Activated B cell treated with CpG ODN at 0.5 μM for 24 hours (primary cell): ENCODE measurements around the gene KIAA0319L. TPM values are rescaled to one million over a fixed set of nuclear protein-coding genes. Genes with fewer than 3 reads are reported as not detected.
A peak's percentile ranks its signal among the peaks of the same experiment; 100 is the strongest.

ENCODE experiments used
- ATAC-seq: fragments of 200-7000 bp; cut with Tn5 transposase; one replicate; pipeline ENCODE4 v1.10.0; 2021; ENCODE audit warnings: low read depth, mild to moderate bottlenecking, moderate library complexity
- CTCF ChIA-PET: fragments of 350-600 bp; sonication (Branson Sonifier 250); formaldehyde crosslinking; loops from one replicate; lab custom pipeline; 2021; ENCODE audit warnings: antibody characterized with exemption; lab: Charles Lee
- POLR2A ChIA-PET: fragments of 350-600 bp; sonication (Branson Sonifier 250); formaldehyde crosslinking; loops from one replicate; lab custom pipeline; 2021; ENCODE audit warnings: antibody characterized with exemption; lab: Charles Lee
- DNase-seq: peaks from one replicate; pipeline ENCODE4 v3.0.0; 2022
- H3K27ac Mint-ChIP-seq: one replicate; pipeline ENCODE4 v1.8.0; 2020; ENCODE audit warnings: mixed read lengths
- H3K27me3 Mint-ChIP-seq: one replicate; pipeline ENCODE4 v1.8.0; 2021; ENCODE audit warnings: mixed read lengths
- H3K36me3 Mint-ChIP-seq: one replicate; pipeline ENCODE4 v1.8.0; 2021; ENCODE audit warnings: low read depth, mixed read lengths
- H3K4me1 Mint-ChIP-seq: one replicate; pipeline ENCODE4 v1.8.0; 2021; ENCODE audit warnings: mixed read lengths
- H3K4me3 Mint-ChIP-seq: one replicate; pipeline ENCODE4 v1.8.0; 2020; ENCODE audit warnings: mild to moderate bottlenecking, mixed read lengths
- H3K9me3 Mint-ChIP-seq: one replicate; pipeline ENCODE4 v1.8.0; 2020; ENCODE audit warnings: mixed read lengths
- intact Hi-C: fragments of 100-400 bp; cut with micrococcal nuclease; formaldehyde crosslinking; loops from one replicate; pipeline ENCODE4 v1.15.1; 2024
- total RNA-seq: library from RNA; stranded (reverse); gene quantifications from 2 replicates; pipeline ENCODE4 v1.2.3, GENCODE V29; 2022
- TF ChIP-seq, protein P1 (sequence below): fragments of 200-600 bp; IDR thresholded peaks from one replicate; pipeline ENCODE4 v1.8.0; 2022; ENCODE audit warnings: antibody characterized with exemption, mild to moderate bottlenecking

The KIAA0319L gene
- total RNA-seq, 1 donor from 2014 or later, result 59.1 TPM

DNA sequence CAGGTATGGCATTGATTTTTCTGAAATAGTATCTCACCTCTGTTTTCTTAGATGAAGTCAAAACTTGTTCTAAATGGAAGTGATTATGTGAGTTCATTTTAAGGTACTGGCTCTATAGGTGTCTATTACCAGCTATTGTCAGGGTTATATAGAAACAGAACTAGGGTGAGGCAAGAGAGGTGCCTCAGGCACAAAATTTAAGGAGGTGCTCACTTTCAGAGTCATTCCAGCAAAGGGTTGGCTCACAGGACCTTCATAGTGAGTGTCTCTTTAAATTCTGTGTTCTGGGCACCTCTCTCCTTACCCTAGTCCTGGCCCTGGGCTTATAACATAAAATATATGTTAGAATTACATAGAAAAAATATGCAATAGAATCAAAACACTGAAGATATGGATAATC is 49.3 kb downstream of the KIAA0319L start:
- Mint-ChIP-seq H3K4me1 (peaks cover 35% of the 10 kb centered on the region), H3K36me3 (peaks cover 39% of the 10 kb centered on the region), H3K4me3 (no peak overlapping the region), H3K27me3 (no peaks in the 10 kb centered on the region), H3K9me3 (no peaks in the 10 kb centered on the region), H3K27ac (no peak overlapping the region)
- no peak for DNase-seq
- POLR2A ChIA-PET, result interaction anchor here (0.6 kb wide), 1 partner anchor 15 kb away, joined by 3 read pairs; no protein-coding TSS in a partner anchor
- intact Hi-C loops, result no loop called here
- CTCF ChIA-PET, result no interaction called here
- TF ChIP-seq, protein P1, sequence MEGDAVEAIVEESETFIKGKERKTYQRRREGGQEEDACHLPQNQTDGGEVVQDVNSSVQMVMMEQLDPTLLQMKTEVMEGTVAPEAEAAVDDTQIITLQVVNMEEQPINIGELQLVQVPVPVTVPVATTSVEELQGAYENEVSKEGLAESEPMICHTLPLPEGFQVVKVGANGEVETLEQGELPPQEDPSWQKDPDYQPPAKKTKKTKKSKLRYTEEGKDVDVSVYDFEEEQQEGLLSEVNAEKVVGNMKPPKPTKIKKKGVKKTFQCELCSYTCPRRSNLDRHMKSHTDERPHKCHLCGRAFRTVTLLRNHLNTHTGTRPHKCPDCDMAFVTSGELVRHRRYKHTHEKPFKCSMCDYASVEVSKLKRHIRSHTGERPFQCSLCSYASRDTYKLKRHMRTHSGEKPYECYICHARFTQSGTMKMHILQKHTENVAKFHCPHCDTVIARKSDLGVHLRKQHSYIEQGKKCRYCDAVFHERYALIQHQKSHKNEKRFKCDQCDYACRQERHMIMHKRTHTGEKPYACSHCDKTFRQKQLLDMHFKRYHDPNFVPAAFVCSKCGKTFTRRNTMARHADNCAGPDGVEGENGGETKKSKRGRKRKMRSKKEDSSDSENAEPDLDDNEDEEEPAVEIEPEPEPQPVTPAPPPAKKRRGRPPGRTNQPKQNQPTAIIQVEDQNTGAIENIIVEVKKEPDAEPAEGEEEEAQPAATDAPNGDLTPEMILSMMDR, result no peak
- no peak for ATAC-seq

DNA sequence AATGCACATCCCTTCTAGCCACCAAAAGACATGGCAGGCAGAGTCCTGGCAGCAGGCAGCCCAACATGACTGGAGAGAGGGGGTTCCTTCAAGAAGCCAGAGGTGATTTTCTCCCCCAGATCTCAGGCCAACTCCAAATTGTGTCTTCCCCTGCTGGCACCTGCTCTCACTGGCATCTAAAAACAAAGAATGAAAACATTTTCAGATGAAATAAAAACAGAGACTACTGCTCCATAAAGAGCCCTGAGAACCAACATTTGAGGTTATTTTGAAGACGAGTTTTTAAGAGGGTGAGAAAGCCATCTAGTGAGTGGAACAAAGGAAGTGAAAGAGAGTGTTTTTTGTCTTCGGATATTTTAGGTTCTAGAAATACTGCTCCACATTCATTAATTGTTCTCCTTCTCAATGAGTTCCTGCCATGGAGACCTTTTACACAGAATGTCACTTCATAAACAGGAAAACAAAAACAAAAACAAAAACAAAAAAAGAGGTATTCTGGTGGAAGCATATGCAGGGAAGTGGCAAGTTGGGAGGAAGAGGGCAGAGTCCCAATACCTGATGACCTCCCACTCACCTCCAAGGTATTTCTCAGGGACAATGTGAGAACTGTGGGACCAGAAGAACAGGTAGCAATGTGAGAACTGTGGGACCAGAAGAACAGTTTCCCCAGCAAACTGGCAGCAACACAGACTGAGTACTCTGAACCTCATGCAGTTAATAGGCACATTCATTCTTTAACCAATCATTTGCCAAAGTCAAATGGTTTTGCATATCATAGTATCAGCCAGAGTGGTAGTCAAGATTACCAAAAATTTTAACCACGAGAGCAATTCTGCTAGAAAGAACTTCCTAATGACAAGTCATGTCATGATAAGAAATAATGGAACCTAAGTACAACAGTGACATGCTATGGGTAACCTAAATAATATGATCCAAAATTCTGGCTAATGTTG is 50.0 kb downstream of the KIAA0319L start:
- POLR2A ChIA-PET, result interaction anchor here (0.6 kb wide), 1 partner anchor 16 kb away, joined by 3 read pairs; no protein-coding TSS in a partner anchor
- Mint-ChIP-seq H3K27ac (peak overlapping the region; percentile 16), H3K4me3 (no peak overlapping the region), H3K4me1 (peaks cover 35% of the 10 kb centered on the region), H3K27me3 (no peaks in the 10 kb centered on the region), H3K36me3 (peaks cover 41% of the 10 kb centered on the region), H3K9me3 (no peaks in the 10 kb centered on the region)
- CTCF ChIA-PET, result no interaction called here
- DNase-seq (no peak), ATAC-seq (no peak)
- intact Hi-C loops, result no loop called here
- TF ChIP-seq, protein P1, result no peak

DNA sequence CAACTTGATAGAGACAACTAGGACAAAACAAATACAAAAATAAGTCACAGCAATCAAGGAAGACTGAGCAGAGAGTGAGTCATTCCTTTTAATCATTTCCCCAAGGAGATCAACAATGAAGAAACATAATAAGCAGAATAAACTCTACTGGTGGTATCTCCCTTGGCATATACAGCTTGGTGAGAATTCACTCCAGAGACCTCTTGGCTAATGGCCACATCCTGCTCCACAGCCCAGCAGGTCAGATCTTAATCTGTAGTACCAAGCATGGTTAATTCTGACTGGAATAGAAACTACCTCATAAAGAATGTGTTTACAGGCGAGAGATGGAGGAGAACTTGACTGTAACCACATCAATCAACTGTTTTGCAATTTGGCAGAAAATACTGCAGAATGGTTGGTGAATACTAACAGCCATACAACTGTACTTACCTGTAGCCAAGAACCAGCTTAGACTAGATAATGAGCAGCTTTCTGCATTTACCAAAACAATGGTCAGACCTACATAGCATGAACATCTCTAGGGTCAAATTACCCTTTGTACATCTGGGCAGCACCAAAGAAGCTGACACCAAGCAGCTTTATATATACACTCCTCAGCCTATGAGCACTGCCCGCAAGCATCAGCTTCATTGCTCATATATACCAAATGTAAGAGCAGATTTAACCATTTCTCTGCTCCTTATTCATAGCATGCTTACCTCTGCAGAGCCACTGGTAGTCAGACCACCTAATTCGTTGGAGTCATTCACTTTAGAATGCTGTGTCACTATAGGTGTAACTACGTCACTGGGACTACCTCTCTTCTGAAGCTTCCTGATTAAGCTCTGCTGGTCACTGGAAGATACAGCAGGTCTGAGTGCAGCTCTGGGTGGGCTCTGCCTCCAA is 51.0 kb downstream of the KIAA0319L start:
- intact Hi-C loops, result no loop called here
- H3K4me3 Mint-ChIP-seq, result no peak overlapping the region
- POLR2A ChIA-PET, result interaction anchor here (0.6 kb wide), 1 partner anchor 32 kb away, joined by 5 read pairs; no protein-coding TSS in a partner anchor
- ATAC-seq, result peak; percentile 67
- no peak overlapping the region for H3K27ac Mint-ChIP-seq
- CTCF ChIA-PET, result interaction anchor here (0.8 kb wide), 1 partner anchor 55 kb away, joined by 3 read pairs; no protein-coding TSS in a partner anchor
- peaks cover 40% of the 10 kb centered on the region for H3K36me3 Mint-ChIP-seq
- H3K9me3 Mint-ChIP-seq, result no peaks in the 10 kb centered on the region
- TF ChIP-seq, protein P1, result no peak
- H3K27me3 Mint-ChIP-seq, result no peaks in the 10 kb centered on the region
- H3K4me1 Mint-ChIP-seq, result peaks cover 35% of the 10 kb centered on the region
- no peak for DNase-seq

DNA sequence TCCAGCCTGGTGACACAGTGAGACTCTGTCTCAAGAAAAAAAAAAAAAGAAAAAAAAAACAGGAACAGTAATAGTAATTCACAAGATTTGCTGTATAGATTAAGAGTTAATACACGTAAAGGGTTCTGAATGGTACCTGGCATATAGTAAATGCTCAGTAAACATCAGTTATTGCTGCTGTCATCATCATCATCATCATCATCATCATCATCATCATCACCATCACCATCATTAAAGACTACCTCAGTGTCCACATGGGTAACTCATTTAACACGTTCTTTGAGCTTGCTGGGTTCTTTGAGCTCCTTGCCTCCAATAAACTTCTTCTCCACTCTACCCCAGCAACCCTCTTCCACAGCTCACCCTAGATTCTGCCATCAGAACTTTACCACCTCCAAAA is 55.0 kb downstream of the KIAA0319L start:
- intact Hi-C loops, result no loop called here
- Mint-ChIP-seq H3K36me3 (peaks cover 40% of the 10 kb centered on the region), H3K4me1 (peaks cover 16% of the 10 kb centered on the region), H3K27me3 (no peaks in the 10 kb centered on the region), H3K27ac (no peak overlapping the region), H3K9me3 (no peaks in the 10 kb centered on the region), H3K4me3 (no peak overlapping the region)
- POLR2A ChIA-PET, result no interaction called here
- TF ChIP-seq, protein P1, result no peak
- CTCF ChIA-PET, result no interaction called here
- ATAC-seq (no peak), DNase-seq (no peak)
